A549 (cell line): ENCODE measurements around the gene SMOC1. TPM values are rescaled to one million over a fixed set of nuclear protein-coding genes. Genes with fewer than 3 reads are reported as not detected.

Experiments used
- ATAC-seq, 2 experiments: fragments of 200-7000 bp in 1 of 2; fragments of >200 bp in 1 of 2; cut with Nextera tagmentation in 1 of 2; cut with Tn5 transposase in 1 of 2; 3 replicates each; pipeline versions ENCODE4 v1.8.0 to v1.9.1; 2018 to 2020; ENCODE audit warnings: mild to moderate bottlenecking in 1 of 2, moderate library complexity in 1 of 2
- CTCF ChIA-PET: fragments of 300-600 bp; sonication (Branson Sonifier 250); formaldehyde crosslinking; extraction: SDS; loops from one replicate; lab custom pipeline; 2021; ENCODE audit warnings: antibody characterized with exemption, inconsistent platforms; lab: Yijun Ruan, JAX
- POLR2A ChIA-PET: fragments of 350-600 bp; formaldehyde crosslinking; extraction: SDS; loops from one replicate; lab custom pipeline; 2021; ENCODE audit warnings: antibody characterized with exemption, inconsistent platforms; lab: Yijun Ruan, JAX
- DNase-seq, 2 experiments: peaks; one replicate each; pipeline versions ENCODE4 v3.0.0 to v3.0.0-alpha.2; 2011 to 2016; ENCODE audit warnings: low read depth in 1 of 2, low spot score in 1 of 2
- FAIRE-seq: peaks from 2 replicates; lab custom pipeline; 2011; peaks lifted over from hg19 to GRCh38; lab: Jason Lieb, UNC
- H3K27ac ChIP-seq, 2 experiments: fragments of >200 bp; sonication (Bioruptor Twin); formaldehyde crosslinking; 3 replicates each; pipeline ENCODE4 v1.5.1; 2016 to 2017
- H3K4me1 ChIP-seq: fragments of >200 bp; sonication (Bioruptor Twin); formaldehyde crosslinking; 3 replicates; pipeline ENCODE4 v1.6.1; 2016
- H3K4me2 ChIP-seq: fragments of >200 bp; sonication (Bioruptor Twin); formaldehyde crosslinking; 3 replicates; pipeline ENCODE4 v1.6.1; 2016
- H3K4me3 ChIP-seq: fragments of >200 bp; sonication (Bioruptor Twin); formaldehyde crosslinking; 3 replicates; pipeline ENCODE4 v1.5.1; 2016
- H3K9me3 ChIP-seq: fragments of >200 bp; sonication (Bioruptor Twin); formaldehyde crosslinking; 3 replicates; pipeline ENCODE4 v1.6.1; 2016
- CEBPB ChIP-seq, 2 experiments: fragments of >200 bp in 1 of 2; sonication (Bioruptor Twin) in 1 of 2; formaldehyde crosslinking in 1 of 2; IDR thresholded peaks; 2 replicates each; pipeline ENCODE4 v1.6.1; 2012 to 2016
- CHD2 ChIP-seq: fragments of 150-350 bp; IDR thresholded peaks from 2 replicates; pipeline ENCODE4 v1.6.1; 2014; ENCODE audit warnings: low read length; ENCODE audit not compliant: partially characterized antibody
- EHMT2 ChIP-seq: fragments of 200-600 bp; sonication (generic); IDR thresholded peaks from 2 replicates; pipeline ENCODE4 v1.6.1; 2016; ENCODE audit warnings: antibody characterized with exemption, low read depth, mild to moderate bottlenecking, moderate library complexity
- EP300 ChIP-seq, 2 experiments: fragments of >200 bp; sonication (Bioruptor Twin); formaldehyde crosslinking; IDR thresholded peaks; 2 replicates in 1 of 2; 3 replicates in 1 of 2; pipeline ENCODE4 v1.6.1; 2016 to 2017
- FOXS1 ChIP-seq: fragments of 250-450 bp; sonication (Bioruptor Pico); IDR thresholded peaks from 2 replicates; pipeline ENCODE4 v1.5.0; 2020; ENCODE audit warnings: mild to moderate bottlenecking, moderate library complexity
- MAFK ChIP-seq: fragments of 450-650 bp; IDR thresholded peaks from 2 replicates; pipeline ENCODE4 v1.6.1; 2014; ENCODE audit not compliant: partially characterized antibody
- POLR2AphosphoS2 ChIP-seq: conservative IDR thresholded peaks from 2 replicates; pipeline ENCODE4 v1.6.1; 2012; ENCODE audit warnings: low read length, improper control_type of control experiment, inconsistent platforms
- RAD21 ChIP-seq, 2 experiments: fragments of >200 bp in 1 of 2; sonication (Bioruptor Twin) in 1 of 2; formaldehyde crosslinking in 1 of 2; IDR thresholded peaks in 1 of 2; conservative IDR thresholded peaks in 1 of 2; 2 replicates in 1 of 2; 3 replicates in 1 of 2; pipeline ENCODE4 v1.6.1; 2012 to 2018; ENCODE audit warnings: inconsistent platforms in 1 of 2
- SMC3 ChIP-seq: fragments of >200 bp; sonication (Bioruptor Twin); formaldehyde crosslinking; IDR thresholded peaks from 3 replicates; pipeline ENCODE4 v1.6.1; 2018; ENCODE audit warnings: inconsistent platforms
- SREBF2 ChIP-seq: fragments of 450-650 bp; IDR thresholded peaks from 2 replicates; pipeline ENCODE4 v1.6.1; 2014; ENCODE audit warnings: mild to moderate bottlenecking, moderate library complexity
- WGBS: methylation state at CpG from one replicate; pipeline ENCODE4 v1.1.6; 2017; ENCODE audit errors: missing lambda C conversion rate; 5-methylcytosine and 5-hydroxymethylcytosine counted together
- polyA plus RNA-seq, 4 experiments: library from polyadenylated mRNA; depleted of rRNA in 3 of 4; stranded (reverse); fragments of >200 nt; fragmentation: RNase III in 1 of 4; extraction: RNeasy Plus Mini Kit Qiagen cat#74134 plus additional on column Dnase treatment in 1 of 4; gene quantifications; 2 replicates in 3 of 4; 3 replicates in 1 of 4; pipeline ENCODE4 v1.2.3, GENCODE V29; 2011 to 2017
- TF ChIP-seq, protein P1 (sequence below): IDR thresholded peaks from 2 replicates; pipeline ENCODE4 v1.6.1; 2012
- TF ChIP-seq, protein P2 (sequence below): fragments of >200 bp; sonication (Bioruptor Twin); formaldehyde crosslinking; IDR thresholded peaks from 3 replicates; pipeline ENCODE4 v1.5.1; 2016
- TF ChIP-seq, protein P3 (sequence below): fragments of 200-600 bp; sonication (generic); IDR thresholded peaks from 2 replicates; pipeline ENCODE4 v1.6.1; 2016; ENCODE audit warnings: antibody characterized with exemption, mild to moderate bottlenecking, moderate library complexity

Gene SMOC1
- polyA plus RNA-seq, 2 of the 4 experiments (the other 2 are of a cell fraction), result 12.2 to 18.4 TPM

DNA sequence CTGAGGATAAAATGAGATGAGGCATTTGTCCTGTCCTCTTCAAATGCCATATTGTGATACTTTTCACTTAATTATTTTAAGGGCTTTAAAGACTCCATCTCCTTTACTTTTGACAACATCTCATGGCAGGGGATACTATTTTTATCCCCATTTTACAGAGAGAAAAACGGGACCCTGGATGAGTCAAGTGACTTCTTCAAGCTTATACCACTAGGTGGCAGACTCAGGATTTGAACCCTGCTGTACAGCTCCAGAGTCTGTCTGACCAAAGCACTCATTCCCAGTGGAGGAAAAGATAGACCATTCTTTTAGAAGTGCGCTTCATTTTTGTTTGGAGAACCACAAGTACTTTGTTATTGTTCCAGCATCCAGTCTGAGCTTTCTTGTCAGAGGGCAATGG lies 1.7 kb upstream of the SMOC1 start:
- 44% methylated on average over 2 of the region's 2 CpGs for WGBS
- DNase-seq (peak in 1 of 2 experiments; percentile 51), FAIRE-seq (no peak), ATAC-seq (0 out of 6 replicates have a peak, but pooled peaks of 1 of the 2 experiments have one; percentile 17)
- TF ChIP-seq SREBF2 (no peak), SMC3 (peak; percentile 55; the same call in 2 of the 3 replicates), RAD21 (conservative IDR thresholded peaks at IDR 0.05 in 1 of 2, IDR thresholded peaks at IDR 0.05 in 1 of 2) (peak; percentile 51 to 62), POLR2AphosphoS2 (no peak)
- TF ChIP-seq, protein P1, sequence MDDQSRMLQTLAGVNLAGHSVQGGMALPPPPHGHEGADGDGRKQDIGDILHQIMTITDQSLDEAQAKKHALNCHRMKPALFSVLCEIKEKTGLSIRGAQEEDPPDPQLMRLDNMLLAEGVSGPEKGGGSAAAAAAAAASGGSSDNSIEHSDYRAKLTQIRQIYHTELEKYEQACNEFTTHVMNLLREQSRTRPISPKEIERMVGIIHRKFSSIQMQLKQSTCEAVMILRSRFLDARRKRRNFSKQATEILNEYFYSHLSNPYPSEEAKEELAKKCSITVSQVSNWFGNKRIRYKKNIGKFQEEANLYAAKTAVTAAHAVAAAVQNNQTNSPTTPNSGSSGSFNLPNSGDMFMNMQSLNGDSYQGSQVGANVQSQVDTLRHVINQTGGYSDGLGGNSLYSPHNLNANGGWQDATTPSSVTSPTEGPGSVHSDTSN, result no peak
- TF ChIP-seq, protein P2, sequence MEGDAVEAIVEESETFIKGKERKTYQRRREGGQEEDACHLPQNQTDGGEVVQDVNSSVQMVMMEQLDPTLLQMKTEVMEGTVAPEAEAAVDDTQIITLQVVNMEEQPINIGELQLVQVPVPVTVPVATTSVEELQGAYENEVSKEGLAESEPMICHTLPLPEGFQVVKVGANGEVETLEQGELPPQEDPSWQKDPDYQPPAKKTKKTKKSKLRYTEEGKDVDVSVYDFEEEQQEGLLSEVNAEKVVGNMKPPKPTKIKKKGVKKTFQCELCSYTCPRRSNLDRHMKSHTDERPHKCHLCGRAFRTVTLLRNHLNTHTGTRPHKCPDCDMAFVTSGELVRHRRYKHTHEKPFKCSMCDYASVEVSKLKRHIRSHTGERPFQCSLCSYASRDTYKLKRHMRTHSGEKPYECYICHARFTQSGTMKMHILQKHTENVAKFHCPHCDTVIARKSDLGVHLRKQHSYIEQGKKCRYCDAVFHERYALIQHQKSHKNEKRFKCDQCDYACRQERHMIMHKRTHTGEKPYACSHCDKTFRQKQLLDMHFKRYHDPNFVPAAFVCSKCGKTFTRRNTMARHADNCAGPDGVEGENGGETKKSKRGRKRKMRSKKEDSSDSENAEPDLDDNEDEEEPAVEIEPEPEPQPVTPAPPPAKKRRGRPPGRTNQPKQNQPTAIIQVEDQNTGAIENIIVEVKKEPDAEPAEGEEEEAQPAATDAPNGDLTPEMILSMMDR, result peak; percentile 62
- ChIA-PET CTCF (interaction anchor here (0.5 to 6.6 kb wide), 13 partner anchors 10 to 838 kb away, joined by 3 to 57 read pairs (median 5); no protein-coding TSS in a partner anchor), POLR2A (no interaction called here)
- Histone ChIP-seq H3K27ac (peak overlapping the region; percentile 62 to 89), H3K4me3 (no peak overlapping the region), H3K9me3 (no peaks in the 10 kb centered on the region), H3K4me2 (no peak overlapping the region), H3K4me1 (peaks cover 19% of the 10 kb centered on the region; the same call in 2 of the 3 replicates)

DNA sequence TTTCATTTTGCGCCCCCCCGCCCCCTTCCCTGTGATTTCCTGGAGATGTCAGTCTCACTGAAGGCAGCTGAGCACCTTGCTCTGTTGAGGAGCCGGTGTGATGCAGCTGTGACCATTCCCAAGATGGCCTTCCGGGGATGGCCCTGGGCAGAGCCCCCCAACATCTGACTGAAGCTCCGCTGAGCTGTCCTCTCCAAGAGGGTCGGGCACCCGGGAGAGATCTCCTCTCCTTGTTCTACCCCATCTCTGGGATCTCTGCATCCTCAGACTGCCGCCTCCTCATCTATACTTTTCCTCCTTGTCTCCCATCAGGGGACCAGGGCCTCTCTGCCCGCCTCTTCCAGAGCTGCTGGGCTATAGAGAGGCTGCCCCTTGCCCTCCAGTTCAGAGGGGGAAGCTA lies 965 bp upstream of the SMOC1 start:
- TF ChIP-seq POLR2AphosphoS2, result no peak
- TF ChIP-seq EHMT2, result no peak
- TF ChIP-seq EP300 (IDR thresholded peaks at IDR 0.05), result no peak
- TF ChIP-seq FOXS1 (CRISPR knock-in tag), result no peak
- TF ChIP-seq, protein P3, sequence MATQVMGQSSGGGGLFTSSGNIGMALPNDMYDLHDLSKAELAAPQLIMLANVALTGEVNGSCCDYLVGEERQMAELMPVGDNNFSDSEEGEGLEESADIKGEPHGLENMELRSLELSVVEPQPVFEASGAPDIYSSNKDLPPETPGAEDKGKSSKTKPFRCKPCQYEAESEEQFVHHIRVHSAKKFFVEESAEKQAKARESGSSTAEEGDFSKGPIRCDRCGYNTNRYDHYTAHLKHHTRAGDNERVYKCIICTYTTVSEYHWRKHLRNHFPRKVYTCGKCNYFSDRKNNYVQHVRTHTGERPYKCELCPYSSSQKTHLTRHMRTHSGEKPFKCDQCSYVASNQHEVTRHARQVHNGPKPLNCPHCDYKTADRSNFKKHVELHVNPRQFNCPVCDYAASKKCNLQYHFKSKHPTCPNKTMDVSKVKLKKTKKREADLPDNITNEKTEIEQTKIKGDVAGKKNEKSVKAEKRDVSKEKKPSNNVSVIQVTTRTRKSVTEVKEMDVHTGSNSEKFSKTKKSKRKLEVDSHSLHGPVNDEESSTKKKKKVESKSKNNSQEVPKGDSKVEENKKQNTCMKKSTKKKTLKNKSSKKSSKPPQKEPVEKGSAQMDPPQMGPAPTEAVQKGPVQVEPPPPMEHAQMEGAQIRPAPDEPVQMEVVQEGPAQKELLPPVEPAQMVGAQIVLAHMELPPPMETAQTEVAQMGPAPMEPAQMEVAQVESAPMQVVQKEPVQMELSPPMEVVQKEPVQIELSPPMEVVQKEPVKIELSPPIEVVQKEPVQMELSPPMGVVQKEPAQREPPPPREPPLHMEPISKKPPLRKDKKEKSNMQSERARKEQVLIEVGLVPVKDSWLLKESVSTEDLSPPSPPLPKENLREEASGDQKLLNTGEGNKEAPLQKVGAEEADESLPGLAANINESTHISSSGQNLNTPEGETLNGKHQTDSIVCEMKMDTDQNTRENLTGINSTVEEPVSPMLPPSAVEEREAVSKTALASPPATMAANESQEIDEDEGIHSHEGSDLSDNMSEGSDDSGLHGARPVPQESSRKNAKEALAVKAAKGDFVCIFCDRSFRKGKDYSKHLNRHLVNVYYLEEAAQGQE, result no peak
- no peak for TF ChIP-seq MAFK
- WGBS, result 86% methylated on average over 9 of the region's 9 CpGs
- CTCF ChIA-PET, result interaction anchor here (0.5 to 6.6 kb wide), 15 partner anchors 8 to 837 kb away, joined by 3 to 57 read pairs (median 4); no protein-coding TSS in a partner anchor
- no peaks in the 10 kb centered on the region for H3K9me3 ChIP-seq
- DNase-seq, result no peak
- no peak for ATAC-seq
- H3K27ac ChIP-seq, result peak overlapping the region; percentile 62 to 89; a peak in 5 of 6 replicates
- no peak for FAIRE-seq
- H3K4me2 ChIP-seq, result no peak overlapping the region; the same call in 2 of the 3 replicates
- H3K4me3 ChIP-seq, result no peak overlapping the region
- POLR2A ChIA-PET, result interaction anchor here (0.6 to 1.4 kb wide), 4 partner anchors 10 to 156 kb away, joined by 3 to 12 read pairs (median 6); no protein-coding TSS in a partner anchor
- H3K4me1 ChIP-seq, result peaks cover 20% of the 10 kb centered on the region; the same call in 2 of the 3 replicates

DNA sequence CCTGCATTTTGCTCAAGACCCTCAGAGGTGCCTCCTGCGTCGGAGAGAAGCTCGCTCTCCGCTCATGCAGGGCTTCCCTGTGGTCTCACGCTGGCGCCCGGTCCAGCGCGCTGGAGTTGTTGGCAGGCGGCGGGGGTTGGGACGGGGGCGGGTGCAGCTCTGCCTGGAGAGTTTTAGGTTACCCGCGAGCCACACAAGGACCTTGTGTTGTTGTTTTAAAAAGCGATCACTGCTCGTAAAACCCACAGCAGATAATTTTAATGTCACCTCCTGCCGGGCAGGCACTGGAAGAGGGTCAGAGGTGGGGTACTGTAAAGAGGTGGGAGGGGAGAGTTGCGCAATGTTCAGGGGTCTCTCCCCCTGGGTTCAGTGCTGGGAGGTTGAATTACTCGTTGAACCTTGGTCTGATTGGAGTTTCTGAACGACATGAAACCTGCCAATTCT lies 850 bp downstream of the SMOC1 start:
- H3K4me2 ChIP-seq, result peak overlapping the region; percentile 75
- H3K4me1 ChIP-seq, result peaks cover 20% of the 10 kb centered on the region; the same call in 2 of the 3 replicates
- TF ChIP-seq CEBPB (IDR thresholded peaks at IDR 0.05), result peak; percentile 59 to 72; a peak in 3 of 4 replicates
- TF ChIP-seq CHD2, result no peak
- no peak for FAIRE-seq
- H3K27ac ChIP-seq, result peak overlapping the region; percentile 79 to 89
- WGBS, result 33% methylated on average over 19 of the region's 21 CpGs
- no peaks in the 10 kb centered on the region for H3K9me3 ChIP-seq
- ChIA-PET POLR2A (no interaction called here), CTCF (interaction anchor here (1.2 to 6.6 kb wide), 5 partner anchors 8 to 166 kb away, joined by 4 to 57 read pairs (median 6); no protein-coding TSS in a partner anchor)
- peak in 1 of 2 experiments; percentile 6; a peak in 1 of 6 replicates for ATAC-seq
- DNase-seq, result no peak
- peak overlapping the region; percentile 65 for H3K4me3 ChIP-seq
